Stimulated activated CD8-positive, alpha-beta memory T cell treated with anti-CD3 and anti-CD28 coated beads, Interleukin-7, amount 100 ng/mL, for 4 hours (primary cell): ENCODE measurements around the gene EMILIN1.
A peak's percentile ranks its signal among the peaks of the same experiment; 100 is the strongest.
"Not testable (repeated sequence)": the region's sequence is repeated elsewhere in the genome, so short reads cannot be mapped to it uniquely, and the experiment has no call there.

Experiments
- DNase-seq, 2 donors: peaks; one replicate each; pipeline ENCODE4 v3.0.0-alpha.2; 2020; ENCODE audit warnings: low read depth in 2 of 2

EMILIN1 gene

DNA sequence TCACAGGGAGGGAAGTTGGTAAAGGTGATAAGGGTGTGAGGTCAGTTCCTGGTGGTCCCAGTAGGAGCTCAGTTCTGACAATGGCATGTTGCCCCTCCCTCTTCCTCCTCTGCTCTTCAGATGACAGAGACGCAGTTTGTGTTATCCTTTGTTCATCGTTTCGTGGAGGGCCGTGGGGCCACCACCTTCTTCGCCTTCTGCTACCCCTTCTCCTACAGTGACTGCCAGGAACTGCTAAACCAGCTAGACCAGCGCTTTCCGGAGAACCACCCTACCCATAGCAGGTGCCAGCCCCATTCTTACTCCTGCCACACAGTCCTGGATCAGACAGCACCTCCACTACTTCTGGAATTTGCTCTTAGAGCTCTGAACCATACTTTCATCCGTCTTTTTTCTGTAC, 24.6 kb upstream of the EMILIN1 start:
- DNase-seq = no peak

- no peak for DNase-seq
These were observed 23.7 kb upstream of the EMILIN1 start for GRCh38 chr2:27054721-27055120.

GRCh38 chr2:27057184-27057583, 21.2 kb upstream of the EMILIN1 start:
- DNase-seq = no peak

- DNase-seq = no peak
These were observed 20.2 kb upstream of the EMILIN1 start for GRCh38 chr2:27058210-27058609.

DNA sequence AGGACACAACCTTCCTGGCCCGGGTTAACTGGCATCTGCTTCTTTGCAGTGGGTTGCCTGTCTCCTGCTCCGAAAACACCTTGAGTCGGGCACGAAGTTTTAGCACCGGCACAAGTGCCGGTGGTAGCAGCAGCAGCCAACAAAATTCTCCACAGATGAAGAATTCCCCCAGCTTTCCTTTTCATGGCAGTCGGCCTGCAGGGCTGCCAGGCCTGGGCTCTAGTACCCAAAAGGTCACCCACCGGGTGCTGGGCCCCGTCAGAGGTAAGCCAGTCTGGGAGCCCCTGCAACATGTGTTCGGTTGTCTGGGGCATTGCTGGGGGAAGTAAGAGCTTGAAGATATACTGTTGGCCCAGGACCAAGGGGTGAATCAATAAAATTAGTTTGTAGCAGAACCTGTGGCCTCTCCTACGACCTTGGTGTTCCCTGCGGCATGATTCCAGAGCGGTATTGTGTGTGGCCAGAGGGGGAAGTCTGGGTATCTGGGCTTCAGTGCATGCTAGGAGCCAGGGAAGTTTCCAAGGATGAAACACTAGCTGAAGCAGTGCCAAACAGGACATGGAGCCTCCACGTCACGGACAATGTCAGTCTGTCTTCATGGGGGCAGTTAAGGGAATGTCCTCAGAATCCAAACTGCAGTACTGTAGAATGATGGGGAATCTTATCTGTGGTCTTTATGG, 19.1 kb upstream of the EMILIN1 start:
- DNase-seq = no peak

- DNase-seq = no peak
These were observed 18.1 kb upstream of the EMILIN1 start for GRCh38 chr2:27060323-27060722.

GRCh38 chr2:27065128-27065527, 13.3 kb upstream of the EMILIN1 start:
- DNase-seq = no peak

DNA sequence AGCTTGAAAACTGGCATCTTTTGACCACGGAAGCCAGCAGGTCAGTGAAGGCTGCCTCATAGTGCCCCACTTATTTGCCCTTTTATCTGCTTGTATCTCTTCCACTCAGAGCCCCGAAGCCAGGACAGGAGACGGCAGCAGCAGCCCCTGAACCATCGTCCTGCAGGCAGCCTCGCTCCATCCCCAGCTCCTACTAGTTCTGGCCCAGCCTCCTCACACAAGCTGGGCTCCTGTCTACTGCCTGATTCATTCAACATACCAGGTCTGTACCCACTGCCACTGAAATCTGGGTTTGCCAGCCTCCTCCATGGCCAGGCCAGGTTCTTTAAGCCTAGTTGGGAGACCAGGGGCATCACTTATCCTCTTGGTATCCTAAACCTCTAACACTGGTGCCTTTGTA, 11.0 kb upstream of the EMILIN1 start:
- no peak for DNase-seq

GRCh38 chr2:27069436-27069835, 9.0 kb upstream of the EMILIN1 start:
- no peak for DNase-seq

- no peak for DNase-seq
These were observed 8.3 kb upstream of the EMILIN1 start for GRCh38 chr2:27069961-27070618.

DNA sequence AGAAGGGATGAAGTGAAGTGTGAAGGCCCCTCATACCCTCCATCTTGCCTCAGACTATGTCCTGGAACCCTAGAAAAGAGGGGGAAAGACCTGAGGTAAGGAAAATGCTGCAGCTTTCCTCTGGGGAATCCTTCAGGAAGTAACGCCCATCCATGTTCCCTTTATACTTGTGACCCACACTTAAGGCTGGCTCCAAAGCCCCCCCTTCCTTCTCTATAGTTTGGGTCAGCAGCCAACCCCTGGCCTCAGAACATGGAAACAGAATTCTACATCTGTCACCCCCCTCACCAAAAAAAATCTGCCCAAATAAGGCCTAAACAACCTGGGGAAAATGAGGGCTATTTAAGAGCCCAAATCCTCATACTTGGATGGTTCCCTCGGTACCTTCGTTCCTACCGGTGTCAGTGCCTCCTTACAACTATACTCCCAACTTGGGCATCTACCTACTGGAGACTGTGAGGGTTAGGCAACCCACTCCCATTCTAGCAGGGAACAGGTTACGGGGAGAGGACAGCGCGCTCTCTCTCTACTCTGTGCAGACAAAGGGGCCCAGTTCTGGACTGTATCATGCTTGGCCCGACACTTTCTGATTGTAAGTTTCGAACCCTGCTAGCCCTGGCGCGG, 7.7 kb upstream of the EMILIN1 start:
- DNase-seq = no peak

- DNase-seq = peak; percentile 76 to 88
These were observed 7.0 kb upstream of the EMILIN1 start, which contains the start of gene OST4 for GRCh38 chr2:27071277-27071989. Gene OST4, minus strand, starts transcription at chr2:27071654.

GRCh38 chr2:27071990-27072830, 6.2 kb upstream of the EMILIN1 start:
- peak in 1 of 2 donors; percentile 27 for DNase-seq

DNA sequence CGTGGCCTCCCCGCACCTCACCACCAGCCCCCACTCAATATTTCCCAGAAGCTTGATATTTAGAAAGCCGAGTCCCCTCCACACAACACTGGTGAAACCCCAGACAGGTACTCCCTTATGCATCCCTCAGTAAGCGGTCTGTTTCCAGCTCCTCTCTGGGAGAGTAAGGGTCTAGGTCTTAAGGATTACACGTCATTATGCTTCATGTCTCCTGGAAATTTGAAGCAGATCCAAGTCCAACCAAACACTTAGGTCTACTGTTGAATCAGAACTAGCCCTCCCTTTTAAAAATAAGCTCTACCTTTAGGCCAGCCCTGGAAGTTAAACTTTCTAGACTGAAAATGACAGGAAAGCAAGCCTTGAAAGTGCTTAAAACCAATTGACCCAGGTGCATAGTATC, 5.5 kb upstream of the EMILIN1 start:
- DNase-seq = no peak

GRCh38 chr2:27073782-27074181, 4.6 kb upstream of the EMILIN1 start:
- DNase-seq = no peak

DNA sequence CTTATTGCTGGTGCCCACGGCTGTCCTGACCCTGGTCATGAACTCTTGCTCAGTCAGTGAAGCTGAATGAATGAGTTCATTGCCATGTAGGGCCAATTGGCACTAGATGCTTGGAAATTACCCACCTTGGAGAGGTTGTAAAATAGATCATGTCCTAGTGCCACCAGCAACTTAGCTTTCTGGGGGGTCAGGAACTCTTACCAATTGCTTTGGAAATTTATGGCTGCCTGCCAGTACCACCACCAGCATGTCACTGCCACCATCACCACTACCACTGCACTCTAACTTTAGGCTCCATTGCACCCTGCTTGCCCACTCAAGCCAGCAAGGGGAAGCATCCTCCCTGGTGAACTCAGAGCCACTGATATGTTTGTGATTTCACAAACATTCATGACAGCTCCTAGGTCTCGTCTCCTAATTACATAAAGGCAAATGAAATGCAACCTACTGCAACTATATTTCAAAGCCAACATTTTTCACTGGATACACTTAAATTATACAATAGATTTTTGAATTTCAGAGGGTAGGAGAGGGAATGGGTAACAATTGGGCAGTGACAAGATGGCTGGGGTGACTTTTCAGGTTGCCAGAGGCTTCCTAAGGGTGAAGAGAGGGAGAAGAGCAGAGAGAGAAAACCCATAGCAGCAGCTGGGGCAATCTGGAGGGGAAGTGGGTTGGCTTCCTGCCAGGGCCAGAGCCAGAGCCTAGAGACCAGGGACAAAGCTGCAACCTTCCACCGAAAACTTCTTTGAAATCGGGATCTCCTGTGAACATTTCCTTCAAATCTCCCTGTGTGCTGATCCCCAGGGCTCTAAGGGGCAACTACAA, 3.5 kb upstream of the EMILIN1 start:
- DNase-seq = peak in 1 of 2 donors; percentile 30

DNA sequence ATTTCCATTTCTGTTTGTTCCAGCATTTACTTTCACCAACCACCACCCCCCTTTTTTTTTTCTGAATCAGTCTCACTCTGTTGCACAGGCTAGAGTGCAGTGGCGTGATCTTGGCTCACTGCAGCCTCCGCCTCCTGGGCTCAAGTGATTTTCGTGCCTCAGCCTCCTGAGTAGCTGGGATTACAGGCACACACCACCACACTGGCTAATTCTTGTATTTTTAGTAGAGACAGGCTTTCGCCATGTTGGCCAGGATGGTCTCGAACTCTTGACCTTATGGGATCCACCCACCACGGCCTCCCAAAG, 2.9 kb upstream of the EMILIN1 start:
- DNase-seq = not testable (repeated sequence)

- DNase-seq = no peak
These were observed 2.1 kb upstream of the EMILIN1 start for GRCh38 chr2:27076323-27076722.

DNA sequence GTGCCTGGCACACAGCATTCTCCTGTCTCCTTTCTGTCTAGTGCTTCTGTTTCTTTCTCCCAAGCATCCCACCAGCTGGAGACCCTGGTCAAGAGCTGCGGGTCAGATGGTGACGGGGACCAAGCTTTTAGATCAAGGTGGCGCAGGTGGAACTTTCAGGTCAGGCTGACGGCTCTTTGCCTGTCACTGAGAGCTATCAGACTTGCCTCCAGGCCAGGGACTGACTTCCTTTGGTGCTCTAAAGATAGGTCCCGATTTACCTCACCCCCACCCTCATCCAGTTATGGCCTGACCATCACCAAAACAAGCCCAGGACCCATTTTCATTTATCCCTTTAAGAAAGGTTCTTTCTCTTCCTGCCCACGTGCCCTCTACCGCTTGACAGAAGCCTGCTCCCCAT, 1.2 kb upstream of the EMILIN1 start:
- DNase-seq = no peak

DNA sequence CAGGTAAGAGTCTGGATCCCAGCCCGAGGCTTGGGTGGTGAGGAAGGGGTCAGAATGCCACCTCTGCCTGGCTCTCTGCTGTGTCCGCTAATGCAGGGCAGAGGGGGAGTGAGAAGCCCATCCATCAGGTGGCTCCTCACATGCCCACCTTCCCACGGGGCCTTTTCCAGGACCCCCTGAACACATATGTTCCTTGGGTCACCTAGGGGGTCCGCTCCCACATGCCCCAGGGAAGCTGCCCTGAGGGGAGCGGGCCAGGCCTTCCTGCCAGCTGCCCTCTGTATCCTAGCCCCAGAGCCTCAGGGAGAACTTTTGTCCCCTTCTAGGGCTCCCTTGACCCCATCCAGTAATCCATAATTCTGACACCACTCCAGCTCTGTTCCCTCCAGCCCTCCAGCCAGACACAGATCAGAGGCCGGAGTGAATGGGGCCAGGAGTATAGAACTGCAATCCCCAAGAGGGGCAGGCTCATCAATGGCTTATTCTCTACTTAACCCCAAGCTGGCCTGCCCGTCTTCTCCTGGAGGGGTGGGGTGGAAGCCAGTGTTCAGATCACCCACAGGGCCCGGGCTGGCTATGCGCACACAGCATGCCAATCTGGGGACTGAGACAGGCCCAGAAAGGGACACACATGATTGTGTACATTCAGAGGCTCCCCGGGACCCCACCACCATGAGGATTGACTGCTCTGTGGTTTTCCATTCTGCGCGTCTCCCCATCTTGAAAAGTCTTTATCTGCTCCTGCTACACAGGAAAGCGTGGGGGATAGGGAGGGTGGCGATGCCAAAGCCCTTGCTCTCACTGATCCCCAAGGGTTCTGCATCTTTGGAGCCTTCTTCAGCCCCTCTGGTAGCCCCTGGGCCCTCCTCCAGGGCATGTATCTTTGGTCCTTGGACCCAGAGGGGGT, 1.1 kb downstream of the EMILIN1 start:
- DNase-seq = no peak
